HCT116 (cell line): Measurements from ENCODE around the gene TSTD2. TPM values are rescaled to one million over a fixed set of nuclear protein-coding genes. Genes with fewer than 3 reads are reported as not detected.

Experiments
- ATAC-seq: fragments of 200-7000 bp; cut with Tn5 transposase; 2 replicates; pipeline ENCODE4 v1.9.1; 2020; ENCODE audit warnings: mild to moderate bottlenecking, moderate library complexity
- BruUV-seq: library from RNA; stranded (reverse); fragments of 400-500 nt; replicated peaks from 2 replicates; lab custom pipeline; 2021; lab: Mats Ljungman, UMichigan
- CTCF ChIA-PET: fragments of 300-600 bp; sonication (Branson Sonifier 250); formaldehyde crosslinking; loops from one replicate; lab custom pipeline; 2021; ENCODE audit warnings: antibody characterized with exemption; lab: Charles Lee
- POLR2A ChIA-PET: fragments of 300-600, 350-600 bp; sonication (Branson Sonifier 250); formaldehyde crosslinking; loops from one replicate; lab custom pipeline; 2021; ENCODE audit warnings: antibody characterized with exemption; lab: Charles Lee
- RAD21 ChIA-PET, 2 experiments: fragments of 300-600 bp; sonication (Branson Sonifier 250); formaldehyde crosslinking; loops; one replicate each; lab custom pipeline; 2023; ENCODE audit warnings: low total read pairs in 2 of 2; ENCODE audit not compliant: uncharacterized antibody in 2 of 2, unreplicated experiment in 2 of 2, low non-redundant PET in 1 of 2; lab: Charles Lee
- DNase-seq: peaks from one replicate; pipeline ENCODE4 v3.0.0-alpha.2; 2010; ENCODE audit warnings: low read depth, low spot score
- H2AFZ ChIP-seq: fragments of 200-600 bp; shearing (Covaris generic), sonication (generic); 2 replicates; pipeline ENCODE4 v1.6.1; 2017; ENCODE audit warnings: low read depth, mixed run types, mixed read lengths, antibody characterized with exemption, low read length; ENCODE audit not compliant: poor library complexity, severe bottlenecking
- H3K27ac ChIP-seq: 2 replicates; pipeline ENCODE4 v1.5.1; 2012; ENCODE audit warnings: low read depth, low read length
- H3K27me3 ChIP-seq: fragments of 200-600 bp; sonication (generic); 2 replicates; pipeline ENCODE4 v1.6.1; 2016; ENCODE audit warnings: mixed run types, low read length, mixed read lengths; ENCODE audit not compliant: insufficient read depth
- H3K36me3 ChIP-seq, 2 experiments: fragments of 200-500 bp in 1 of 2; fragments of 200-600 bp in 1 of 2; sonication (Bioruptor generic) in 1 of 2; sonication (generic) in 1 of 2; 2 replicates each; pipeline versions ENCODE4 v1.5.1 to v1.6.1; 2014 to 2016; ENCODE audit warnings: low read length in 2 of 2, inconsistent platforms in 1 of 2, mixed read lengths in 1 of 2, mixed run types in 1 of 2; ENCODE audit not compliant: insufficient read depth in 2 of 2, control insufficient read depth in 1 of 2
- H3K4me1 ChIP-seq, 2 experiments: fragments of 200-600 bp in 1 of 2; sonication (generic) in 1 of 2; 2 replicates each; pipeline versions ENCODE4 v1.5.1 to v1.6.1; 2012 to 2017; ENCODE audit warnings: low read length in 2 of 2, inconsistent platforms in 1 of 2, mild to moderate bottlenecking in 1 of 2, mixed read lengths in 1 of 2, mixed run types in 1 of 2, moderate library complexity in 1 of 2; ENCODE audit not compliant: insufficient read depth in 2 of 2, control insufficient read depth in 1 of 2
- H3K4me2 ChIP-seq: fragments of 200-600 bp; sonication (generic); 2 replicates; pipeline ENCODE4 v1.6.1; 2017; ENCODE audit warnings: mixed run types, low read length, mixed read lengths
- H3K4me3 ChIP-seq, 2 experiments: fragments of 200-600 bp in 1 of 2; sonication (generic) in 1 of 2; replicated peaks in 1 of 2; 2 replicates each; pipeline ENCODE4 v1.5.1; 2011 to 2016; ENCODE audit warnings: low read length in 2 of 2, control low read depth in 1 of 2, low read depth in 1 of 2, mild to moderate bottlenecking in 1 of 2, mixed read lengths in 1 of 2, mixed run types in 1 of 2
- H3K79me2 ChIP-seq: fragments of 200-600 bp; sonication (generic); 2 replicates; pipeline ENCODE4 v1.6.1; 2017; ENCODE audit warnings: mild to moderate bottlenecking, mixed run types, low read length, moderate library complexity, mixed read lengths; ENCODE audit not compliant: insufficient read depth
- H3K9ac ChIP-seq: fragments of 200-600 bp; sonication (generic); 2 replicates; pipeline ENCODE4 v1.6.1; 2016; ENCODE audit warnings: low read length, mixed read lengths
- H3K9me2 ChIP-seq: fragments of 200-600 bp; sonication (generic), shearing (Covaris generic); 2 replicates; pipeline ENCODE4 v1.6.1; 2017; ENCODE audit warnings: mixed run types, mild to moderate bottlenecking, moderate library complexity; ENCODE audit not compliant: insufficient read depth
- H3K9me3 ChIP-seq, 2 experiments: fragments of 200-500 bp in 1 of 2; fragments of 200-600 bp in 1 of 2; sonication (Bioruptor generic) in 1 of 2; sonication (generic) in 1 of 2; 2 replicates each; pipeline ENCODE4 v1.6.1; 2014 to 2017; ENCODE audit warnings: low read length in 2 of 2, mixed read lengths in 2 of 2, inconsistent platforms in 1 of 2, low read depth in 1 of 2, mild to moderate bottlenecking in 1 of 2, mixed run types in 1 of 2, moderate library complexity in 1 of 2; ENCODE audit not compliant: control insufficient read depth in 1 of 2, insufficient read depth in 1 of 2
- H4K20me1 ChIP-seq: fragments of 200-600 bp; sonication (generic), shearing (Covaris generic); 2 replicates; pipeline ENCODE4 v1.6.1; 2017; ENCODE audit warnings: mixed run types, mild to moderate bottlenecking, moderate library complexity; ENCODE audit not compliant: insufficient read depth
- ATF3 ChIP-seq: IDR thresholded peaks from 2 replicates; pipeline ENCODE4 v1.6.1; 2012
- CBX3 ChIP-seq: IDR thresholded peaks from 2 replicates; pipeline ENCODE4 v1.6.1; 2012; ENCODE audit warnings: low read depth
- CEBPB ChIP-seq: IDR thresholded peaks from 2 replicates; pipeline ENCODE4 v1.6.1; 2012; ENCODE audit warnings: low read depth
- EZH2phosphoT487 ChIP-seq: fragments of 200-600 bp; IDR thresholded peaks from 2 replicates; pipeline ENCODE4 v1.6.1; 2018; ENCODE audit warnings: antibody characterized with exemption, borderline replicate concordance
- POLR2A ChIP-seq: IDR thresholded peaks from 2 replicates; pipeline ENCODE4 v1.7.0; 2011; ENCODE audit warnings: borderline replicate concordance; ENCODE audit not compliant: insufficient read depth, insufficient read length; ENCODE audit errors: extremely low read depth
- RAD21 ChIP-seq: IDR thresholded peaks from 2 replicates; pipeline ENCODE4 v1.6.1; 2012; ENCODE audit warnings: low read depth, mild to moderate bottlenecking
- REST ChIP-seq: IDR thresholded peaks from 2 replicates; pipeline ENCODE4 v1.6.1; 2012; ENCODE audit warnings: low read depth
- SIN3A ChIP-seq: IDR thresholded peaks from 2 replicates; pipeline ENCODE4 v1.6.1; 2012; ENCODE audit warnings: low read depth
- TCF7L2 ChIP-seq: IDR thresholded peaks from 2 replicates; pipeline ENCODE4 v1.7.0; 2011; ENCODE audit warnings: borderline replicate concordance, inconsistent platforms; ENCODE audit not compliant: insufficient read depth, insufficient read length; ENCODE audit errors: extremely low read depth
- YY1 ChIP-seq: IDR thresholded peaks from 2 replicates; pipeline ENCODE4 v1.6.1; 2011; ENCODE audit warnings: low read length, low read depth, moderate library complexity, mild to moderate bottlenecking; ENCODE audit not compliant: insufficient replicate concordance; ENCODE audit errors: extremely low read depth
- ZFX ChIP-seq: fragments of 450-650 bp; IDR thresholded peaks from 2 replicates; pipeline ENCODE4 v1.6.1; 2017
- ZNF274 ChIP-seq: fragments of 200-500 bp; sonication (Bioruptor generic); IDR thresholded peaks from 2 replicates; pipeline ENCODE4 v1.6.1; 2014; ENCODE audit warnings: mild to moderate bottlenecking, low read depth, low read length, inconsistent platforms
- intact Hi-C: fragments of 100-400 bp; cut with micrococcal nuclease; formaldehyde crosslinking; loops from 2 replicates; pipeline ENCODE4 v1.10.0; 2022
- total RNA-seq: library from RNA; stranded (reverse); gene quantifications from one replicate; pipeline ENCODE4 v1.2.1, GENCODE V29; 2021; ENCODE audit not compliant: unreplicated experiment
- TF ChIP-seq, protein P1 (sequence below): IDR thresholded peaks from 2 replicates; pipeline ENCODE4 v1.6.1; 2012

The TSTD2 gene
- total RNA-seq, 1 experiment from 2014 or later, result 16.0 TPM

DNA sequence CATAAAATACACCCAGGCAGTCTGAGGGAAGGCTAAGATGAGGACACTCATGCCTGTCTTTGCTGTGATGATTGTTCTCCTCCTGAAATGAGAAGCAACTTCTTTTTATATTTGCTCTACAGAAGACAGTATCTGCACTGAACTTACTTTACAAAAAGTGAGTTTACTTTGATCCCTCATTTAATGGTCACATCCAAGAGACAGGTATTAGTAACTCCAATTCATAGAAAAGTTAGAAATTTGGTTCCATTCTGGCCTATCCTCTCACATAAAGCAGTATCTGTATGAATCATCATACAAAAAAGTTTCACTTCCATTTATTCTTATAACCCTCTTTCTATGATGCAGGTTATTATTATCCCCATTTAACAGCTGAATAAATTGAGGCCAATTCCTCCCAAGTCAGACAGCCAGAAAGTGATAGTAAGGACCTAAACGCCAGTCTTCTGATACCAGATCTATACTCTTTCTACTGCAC lies 15.2 kb downstream of the TSTD2 start:
- intact Hi-C loops, result loop anchor here (5.0 kb wide), 1 partner anchor 761 kb away; no protein-coding TSS in a partner anchor
- H3K9ac ChIP-seq, result no peak overlapping the region
- no peak for ATAC-seq
- peaks cover 4 to 9% of the 10 kb centered on the region in 2 experiments; a peak in 1 of 4 replicates for H3K36me3 ChIP-seq
- BruUV-seq, result no TSS peak
- H3K4me1 ChIP-seq, result no peaks in the 10 kb centered on the region
- H3K4me3 ChIP-seq, result no peak overlapping the region
- no peak overlapping the region for H3K4me2 ChIP-seq
- no peak overlapping the region for H3K27ac ChIP-seq
- POLR2A ChIA-PET, result no interaction called here
- CTCF ChIA-PET, result no interaction called here
- RAD21 ChIA-PET, result no interaction called here
- DNase-seq, result no peak
- TF ChIP-seq ZFX (no peak), ZNF274 (no peak), RAD21 (no peak), POLR2A (no peak), REST (no peak), CBX3 (no peak), TCF7L2 (no peak), ATF3 (no peak), EZH2phosphoT487 (no peak), CEBPB (no peak), SIN3A (no peak), YY1 (no peak)
- TF ChIP-seq, protein P1, sequence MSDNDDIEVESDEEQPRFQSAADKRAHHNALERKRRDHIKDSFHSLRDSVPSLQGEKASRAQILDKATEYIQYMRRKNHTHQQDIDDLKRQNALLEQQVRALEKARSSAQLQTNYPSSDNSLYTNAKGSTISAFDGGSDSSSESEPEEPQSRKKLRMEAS, result no peak
- no peaks in the 10 kb centered on the region for H3K9me2 ChIP-seq
- no peaks in the 10 kb centered on the region for H3K9me3 ChIP-seq
- no peak overlapping the region for H2AFZ ChIP-seq
- H4K20me1 ChIP-seq, result no peaks in the 10 kb centered on the region
- H3K27me3 ChIP-seq, result no peaks in the 10 kb centered on the region
- no peaks in the 10 kb centered on the region for H3K79me2 ChIP-seq
